ENCODE data around the gene FHAD1. TPM values are rescaled to one million over a fixed set of nuclear protein-coding genes. Genes with fewer than 3 reads are reported as not detected.
"Not testable (repeated sequence)": the region's sequence is repeated elsewhere in the genome, so short reads cannot be mapped to it uniquely, and the experiment has no call there.

FHAD1 gene
- total RNA-seq, 1 experiment from 2014 or later, result 0.45 TPM

- H3K4me3 ChIP-seq (ENCODE audit: low read length), result no peak overlapping the region
- no peaks in the 10 kb centered on the region for H3K4me1 ChIP-seq (ENCODE audit: low read length)
- peaks cover 8% of the 10 kb centered on the region for H4K20me1 ChIP-seq (ENCODE audit: insufficient read depth, low read depth, low read length)
- H3K9me3 ChIP-seq (ENCODE audit: low read length), result no peaks in the 10 kb centered on the region
- peaks cover 14% of the 10 kb centered on the region for H3K79me2 ChIP-seq (ENCODE audit: low read length)
- no peak overlapping the region for H2AFZ ChIP-seq (ENCODE audit: low read length)
- H3K27me3 ChIP-seq (ENCODE audit: low read length), result no peaks in the 10 kb centered on the region
- H3K36me3 ChIP-seq (ENCODE audit: insufficient read depth, low read length), result no peaks in the 10 kb centered on the region
- DNase-seq, result peak; percentile 37
- no peak overlapping the region for H3K4me2 ChIP-seq (ENCODE audit: low read depth, low read length, poor library complexity, severe bottlenecking)
- H3K9me2 ChIP-seq (replicated peaks; ENCODE audit: insufficient read depth, low read length), result no peaks in the 10 kb centered on the region
- H3K9ac ChIP-seq (ENCODE audit: low read length), result no peak overlapping the region
- no peak overlapping the region for H3K27ac ChIP-seq (ENCODE audit: low read length)
Observed at GRCh38 chr1:15426492-15427279, 179.7 kb downstream of the FHAD1 start.

GRCh38 chr1:15427280-15427666, 180.2 kb downstream of the FHAD1 start:
- Histone ChIP-seq H3K27ac (ENCODE audit: low read length) (no peak overlapping the region), H3K36me3 (ENCODE audit: insufficient read depth, low read length) (no peaks in the 10 kb centered on the region), H4K20me1 (ENCODE audit: insufficient read depth, low read depth, low read length) (peaks cover 8% of the 10 kb centered on the region), H3K79me2 (ENCODE audit: low read length) (peaks cover 13% of the 10 kb centered on the region), H3K27me3 (ENCODE audit: low read length) (no peaks in the 10 kb centered on the region), H3K4me2 (ENCODE audit: low read depth, low read length, poor library complexity, severe bottlenecking) (no peak overlapping the region), H3K4me3 (ENCODE audit: low read length) (no peak overlapping the region), H3K4me1 (ENCODE audit: low read length) (no peaks in the 10 kb centered on the region), H2AFZ (ENCODE audit: low read length) (no peak overlapping the region), H3K9me3 (ENCODE audit: low read length) (no peaks in the 10 kb centered on the region), H3K9ac (ENCODE audit: low read length) (no peak overlapping the region), H3K9me2 (replicated peaks; ENCODE audit: insufficient read depth, low read length) (no peaks in the 10 kb centered on the region)
- DNase-seq, result no peak

DNA sequence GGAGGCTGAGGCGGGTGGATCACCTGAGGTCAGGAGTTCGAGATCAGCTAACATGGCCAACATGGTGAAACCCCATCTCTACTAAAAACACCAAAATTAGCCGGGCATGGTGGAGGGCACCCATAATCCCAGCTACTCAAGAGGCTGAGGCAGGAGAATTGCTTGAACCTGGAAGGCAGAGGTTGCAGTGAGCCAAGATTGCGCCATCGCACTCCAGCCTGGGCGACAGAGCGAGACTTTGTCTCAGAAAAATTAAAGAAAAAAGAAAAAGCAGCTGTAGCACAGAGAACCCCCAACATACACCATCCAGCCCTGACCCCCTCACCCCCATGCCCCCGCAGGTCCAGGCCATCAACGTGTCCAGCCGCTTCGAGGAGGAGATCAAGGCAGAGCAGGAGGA, 181.2 kb downstream of the FHAD1 start:
- not testable (repeated sequence) for H3K36me3 ChIP-seq (ENCODE audit: insufficient read depth, low read length); H3K4me3 ChIP-seq (ENCODE audit: low read length); H3K9me2 ChIP-seq (replicated peaks; ENCODE audit: insufficient read depth, low read length); H3K4me2 ChIP-seq (ENCODE audit: low read depth, low read length, poor library complexity, severe bottlenecking); H4K20me1 ChIP-seq (ENCODE audit: insufficient read depth, low read depth, low read length); H3K27me3 ChIP-seq (ENCODE audit: low read length); H2AFZ ChIP-seq (ENCODE audit: low read length); H3K4me1 ChIP-seq (ENCODE audit: low read length); H3K79me2 ChIP-seq (ENCODE audit: low read length); H3K9me3 ChIP-seq (ENCODE audit: low read length); H3K9ac ChIP-seq (ENCODE audit: low read length); H3K27ac ChIP-seq (ENCODE audit: low read length)
- DNase-seq, result peak; percentile 37

GRCh38 chr1:15428815-15429435, 181.9 kb downstream of the FHAD1 start:
- H3K4me3 ChIP-seq (ENCODE audit: low read length), result no peak overlapping the region
- no peaks in the 10 kb centered on the region for H3K4me1 ChIP-seq (ENCODE audit: low read length)
- H4K20me1 ChIP-seq (ENCODE audit: insufficient read depth, low read depth, low read length), result peaks cover 4% of the 10 kb centered on the region; the same call in 1 of the 2 replicates
- no peak overlapping the region for H3K9ac ChIP-seq (ENCODE audit: low read length)
- no peak overlapping the region for H3K27ac ChIP-seq (ENCODE audit: low read length)
- DNase-seq, result peak; percentile 31
- H3K4me2 ChIP-seq (ENCODE audit: low read depth, low read length, poor library complexity, severe bottlenecking), result no peak overlapping the region
- H3K9me2 ChIP-seq (replicated peaks; ENCODE audit: insufficient read depth, low read length), result no peaks in the 10 kb centered on the region
- H3K36me3 ChIP-seq (ENCODE audit: insufficient read depth, low read length), result no peaks in the 10 kb centered on the region
- H3K79me2 ChIP-seq (ENCODE audit: low read length), result peaks cover 3% of the 10 kb centered on the region; the same call in 1 of the 2 replicates
- H3K27me3 ChIP-seq (ENCODE audit: low read length), result no peaks in the 10 kb centered on the region
- no peaks in the 10 kb centered on the region for H3K9me3 ChIP-seq (ENCODE audit: low read length)
- H2AFZ ChIP-seq (ENCODE audit: low read length), result no peak overlapping the region

GRCh38 chr1:15429701-15430149, 182.7 kb downstream of the FHAD1 start:
- no peaks in the 10 kb centered on the region for H3K36me3 ChIP-seq (ENCODE audit: insufficient read depth, low read length)
- H3K4me3 ChIP-seq (ENCODE audit: low read length), result no peak overlapping the region
- H3K9me3 ChIP-seq (ENCODE audit: low read length), result no peaks in the 10 kb centered on the region
- H3K4me2 ChIP-seq (ENCODE audit: low read depth, low read length, poor library complexity, severe bottlenecking), result no peak overlapping the region
- H3K79me2 ChIP-seq (ENCODE audit: low read length), result no peaks in the 10 kb centered on the region
- no peaks in the 10 kb centered on the region for H3K27me3 ChIP-seq (ENCODE audit: low read length)
- H3K9ac ChIP-seq (ENCODE audit: low read length), result no peak overlapping the region
- H3K4me1 ChIP-seq (ENCODE audit: low read length), result no peaks in the 10 kb centered on the region
- no peak for DNase-seq
- H2AFZ ChIP-seq (ENCODE audit: low read length), result no peak overlapping the region
- H3K9me2 ChIP-seq (replicated peaks; ENCODE audit: insufficient read depth, low read length), result no peaks in the 10 kb centered on the region
- peaks cover 4% of the 10 kb centered on the region; the same call in 1 of the 2 replicates for H4K20me1 ChIP-seq (ENCODE audit: insufficient read depth, low read depth, low read length)
- H3K27ac ChIP-seq (ENCODE audit: low read length), result no peak overlapping the region

DNA sequence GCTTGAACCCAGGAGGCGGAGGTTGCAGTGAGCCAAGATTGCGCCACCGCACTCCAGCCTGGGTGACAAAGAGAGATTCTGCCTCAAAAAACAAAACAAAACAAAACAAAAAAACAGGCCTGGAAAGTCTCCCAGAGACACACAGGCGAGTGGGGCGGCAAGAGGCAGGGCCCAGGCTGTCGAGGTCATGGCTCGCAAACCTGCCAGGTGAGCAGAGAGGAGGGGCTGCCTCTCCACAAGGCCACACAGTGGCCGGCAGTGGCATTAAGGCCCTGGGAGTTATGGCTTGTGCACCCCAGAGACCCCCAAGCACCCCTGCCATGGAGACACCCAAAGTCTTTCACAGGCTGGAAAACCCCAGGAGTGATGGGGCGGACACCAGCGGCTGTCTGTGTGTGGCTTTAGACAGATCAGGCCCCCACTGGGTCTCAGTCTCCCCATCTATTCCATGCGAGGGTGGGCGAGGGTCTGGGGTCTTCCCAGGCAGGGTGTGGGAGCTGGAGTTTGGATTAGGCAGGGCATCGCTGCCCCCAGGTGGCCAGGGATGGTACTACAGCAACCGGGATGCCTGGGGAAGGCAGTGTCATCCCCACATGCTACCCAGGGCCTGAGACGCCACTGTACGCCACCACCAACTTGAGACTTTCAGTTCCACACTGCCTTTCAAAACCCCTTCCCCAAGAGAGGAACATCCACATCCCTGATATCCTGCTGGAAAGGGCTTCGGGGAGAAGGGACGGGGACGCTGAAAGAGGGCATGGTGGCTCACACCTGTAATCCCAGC, 184.0 kb downstream of the FHAD1 start:
- DNase-seq, result peak; percentile 84
- H2AFZ ChIP-seq (ENCODE audit: low read length), result no peak overlapping the region
- H3K9ac ChIP-seq (ENCODE audit: low read length), result no peak overlapping the region
- H3K27me3 ChIP-seq (ENCODE audit: low read length), result no peaks in the 10 kb centered on the region
- no peaks in the 10 kb centered on the region for H3K79me2 ChIP-seq (ENCODE audit: low read length)
- peaks cover 4% of the 10 kb centered on the region; the same call in 1 of the 2 replicates for H4K20me1 ChIP-seq (ENCODE audit: insufficient read depth, low read depth, low read length)
- H3K9me3 ChIP-seq (ENCODE audit: low read length), result no peaks in the 10 kb centered on the region
- no peaks in the 10 kb centered on the region for H3K4me1 ChIP-seq (ENCODE audit: low read length)
- no peaks in the 10 kb centered on the region for H3K9me2 ChIP-seq (replicated peaks; ENCODE audit: insufficient read depth, low read length)
- H3K27ac ChIP-seq (ENCODE audit: low read length), result no peak overlapping the region
- H3K36me3 ChIP-seq (ENCODE audit: insufficient read depth, low read length), result no peaks in the 10 kb centered on the region
- no peak overlapping the region for H3K4me2 ChIP-seq (ENCODE audit: low read depth, low read length, poor library complexity, severe bottlenecking)
- H3K4me3 ChIP-seq (ENCODE audit: low read length), result no peak overlapping the region

DNA sequence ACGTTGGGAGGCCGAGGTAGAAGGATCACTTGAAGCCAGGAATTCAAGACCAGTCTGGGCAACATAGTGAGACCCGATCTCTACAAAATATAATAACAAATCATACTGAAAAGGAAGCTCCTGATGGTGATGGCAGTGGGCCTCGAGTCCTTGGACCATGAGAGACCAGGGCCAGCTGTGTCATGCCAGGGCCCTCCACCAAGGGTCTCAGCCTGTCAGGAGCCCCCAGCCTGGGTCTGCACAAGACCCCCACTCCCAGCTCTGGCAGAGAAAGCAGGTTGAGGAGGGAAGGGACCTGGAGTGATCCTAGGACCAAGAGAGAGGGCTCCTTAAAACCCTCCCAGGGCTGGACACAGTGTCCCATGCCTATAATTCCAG, 184.5 kb downstream of the FHAD1 start:
- H3K4me1 ChIP-seq (ENCODE audit: low read length), result no peaks in the 10 kb centered on the region
- H3K27me3 ChIP-seq (ENCODE audit: low read length), result no peaks in the 10 kb centered on the region
- H3K4me3 ChIP-seq (ENCODE audit: low read length), result no peak overlapping the region
- H3K9me2 ChIP-seq (replicated peaks; ENCODE audit: insufficient read depth, low read length), result no peaks in the 10 kb centered on the region
- H4K20me1 ChIP-seq (ENCODE audit: insufficient read depth, low read depth, low read length), result peaks cover 4% of the 10 kb centered on the region; the same call in 1 of the 2 replicates
- DNase-seq, result no peak
- H3K9me3 ChIP-seq (ENCODE audit: low read length), result no peaks in the 10 kb centered on the region
- no peaks in the 10 kb centered on the region for H3K36me3 ChIP-seq (ENCODE audit: insufficient read depth, low read length)
- H2AFZ ChIP-seq (ENCODE audit: low read length), result no peak overlapping the region
- H3K9ac ChIP-seq (ENCODE audit: low read length), result no peak overlapping the region
- no peak overlapping the region for H3K4me2 ChIP-seq (ENCODE audit: low read depth, low read length, poor library complexity, severe bottlenecking)
- no peaks in the 10 kb centered on the region for H3K79me2 ChIP-seq (ENCODE audit: low read length)
- no peak overlapping the region for H3K27ac ChIP-seq (ENCODE audit: low read length)

- no peak overlapping the region for H3K4me2 ChIP-seq (ENCODE audit: low read depth, low read length, poor library complexity, severe bottlenecking)
- no peak overlapping the region for H3K27ac ChIP-seq (ENCODE audit: low read length)
- no peak overlapping the region for H3K4me3 ChIP-seq (ENCODE audit: low read length)
Observed at GRCh38 chr1:15432324-15432723, 185.3 kb downstream of the FHAD1 start.

More at GRCh38 chr1:15432324-15432723, 185.3 kb downstream of the FHAD1 start:
- Histone ChIP-seq H3K4me1 (ENCODE audit: low read length) (no peaks in the 10 kb centered on the region), H4K20me1 (ENCODE audit: insufficient read depth, low read depth, low read length) (peaks cover 4% of the 10 kb centered on the region; the same call in 1 of the 2 replicates), H3K36me3 (ENCODE audit: insufficient read depth, low read length) (no peaks in the 10 kb centered on the region), H3K9me3 (ENCODE audit: low read length) (no peaks in the 10 kb centered on the region), H3K9ac (ENCODE audit: low read length) (no peak overlapping the region), H2AFZ (ENCODE audit: low read length) (no peak overlapping the region), H3K9me2 (replicated peaks; ENCODE audit: insufficient read depth, low read length) (no peaks in the 10 kb centered on the region), H3K79me2 (ENCODE audit: low read length) (no peaks in the 10 kb centered on the region), H3K27me3 (ENCODE audit: low read length) (no peaks in the 10 kb centered on the region)
- no peak for DNase-seq
